Measurements from ENCODE around the gene ARHGAP22.

The ARHGAP22 gene

DNA sequence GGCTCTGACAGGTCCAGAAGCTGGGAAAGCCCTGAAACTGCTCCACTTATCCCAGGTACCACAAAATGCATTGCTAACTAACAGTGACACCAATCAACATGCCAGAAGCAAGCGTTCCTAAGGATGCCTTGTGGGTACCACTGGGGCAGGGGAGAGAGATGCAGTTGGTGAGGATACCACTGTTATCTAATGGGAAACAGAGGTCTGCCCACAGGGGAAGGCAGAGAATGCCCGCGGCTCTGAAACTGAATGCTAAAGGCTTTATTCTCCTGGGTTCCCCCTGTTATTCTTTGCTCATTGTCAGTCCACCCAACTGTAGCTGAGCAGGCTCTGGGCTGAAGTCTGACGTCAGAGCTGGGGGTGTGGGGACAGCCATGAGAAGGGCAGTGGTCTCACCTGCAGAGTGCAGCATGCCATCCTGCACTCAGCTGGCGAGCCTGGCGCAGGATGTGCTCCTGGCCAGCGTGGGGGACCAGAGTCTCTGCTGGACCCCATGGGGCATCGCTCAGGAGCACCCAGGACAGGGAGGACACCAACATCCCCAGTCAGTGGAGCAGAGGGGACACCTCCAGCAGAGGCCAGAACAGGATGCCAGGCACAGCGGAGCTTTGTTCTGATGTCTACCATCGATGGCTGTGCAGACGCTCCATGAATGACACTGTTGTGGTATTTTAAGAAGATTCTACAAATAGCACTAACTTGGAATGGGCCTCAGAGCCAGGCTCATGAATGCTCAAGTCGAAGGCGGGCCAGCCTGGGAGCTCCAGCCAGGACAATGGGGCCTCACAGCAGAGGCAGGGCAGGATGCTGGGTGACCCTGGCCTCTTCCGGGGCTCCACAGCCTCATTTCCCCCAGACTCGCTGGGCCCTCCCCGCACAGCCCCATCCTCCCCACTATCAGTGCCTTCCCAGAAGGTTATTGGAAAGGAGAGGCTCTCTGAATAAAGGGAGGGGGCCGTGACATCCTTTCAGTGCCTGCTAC, 95.8 kb downstream of the ARHGAP22 start:
- no peak for DNase-seq

GRCh38 chr10:48507933-48508790, 96.7 kb downstream of the ARHGAP22 start:
- no peak for DNase-seq

- no peak for DNase-seq
These were observed 97.4 kb downstream of the ARHGAP22 start for GRCh38 chr10:48507494-48507893.

DNA sequence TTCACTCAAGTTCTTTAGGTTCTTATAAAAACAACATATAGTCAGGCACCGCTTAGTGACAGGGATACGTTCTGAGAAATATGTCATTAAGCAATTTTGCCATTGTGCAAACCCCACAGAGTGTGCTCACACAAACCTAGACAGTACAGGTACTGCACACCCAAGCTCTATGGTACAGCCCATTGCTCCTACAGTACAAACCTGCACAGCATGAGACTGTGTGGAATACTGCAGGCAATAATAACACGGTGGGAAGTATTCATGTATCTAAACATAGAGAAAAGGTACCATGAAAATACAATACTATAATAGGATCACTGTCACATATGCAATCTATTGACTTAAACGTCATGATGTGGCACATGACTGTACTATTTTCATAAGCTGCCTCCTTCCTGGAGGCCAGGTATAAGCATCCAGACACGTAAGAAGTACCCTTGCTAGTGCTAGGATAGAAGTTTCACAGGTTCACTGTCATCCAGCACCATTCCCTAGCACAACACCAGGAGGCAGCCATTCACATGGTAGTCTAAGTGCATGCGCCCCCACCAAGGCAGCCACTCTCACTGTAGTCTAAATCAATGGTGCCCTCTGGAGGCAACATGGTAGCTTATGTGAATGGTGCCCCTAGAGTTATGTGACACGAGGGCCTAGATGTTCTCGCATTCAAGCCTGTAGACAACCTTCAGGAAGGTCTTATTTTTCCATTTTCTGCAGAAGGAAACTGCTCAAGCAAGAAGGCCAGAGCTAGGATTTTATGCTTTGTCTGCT, 98.5 kb downstream of the ARHGAP22 start:
- DNase-seq: no peak

DNA sequence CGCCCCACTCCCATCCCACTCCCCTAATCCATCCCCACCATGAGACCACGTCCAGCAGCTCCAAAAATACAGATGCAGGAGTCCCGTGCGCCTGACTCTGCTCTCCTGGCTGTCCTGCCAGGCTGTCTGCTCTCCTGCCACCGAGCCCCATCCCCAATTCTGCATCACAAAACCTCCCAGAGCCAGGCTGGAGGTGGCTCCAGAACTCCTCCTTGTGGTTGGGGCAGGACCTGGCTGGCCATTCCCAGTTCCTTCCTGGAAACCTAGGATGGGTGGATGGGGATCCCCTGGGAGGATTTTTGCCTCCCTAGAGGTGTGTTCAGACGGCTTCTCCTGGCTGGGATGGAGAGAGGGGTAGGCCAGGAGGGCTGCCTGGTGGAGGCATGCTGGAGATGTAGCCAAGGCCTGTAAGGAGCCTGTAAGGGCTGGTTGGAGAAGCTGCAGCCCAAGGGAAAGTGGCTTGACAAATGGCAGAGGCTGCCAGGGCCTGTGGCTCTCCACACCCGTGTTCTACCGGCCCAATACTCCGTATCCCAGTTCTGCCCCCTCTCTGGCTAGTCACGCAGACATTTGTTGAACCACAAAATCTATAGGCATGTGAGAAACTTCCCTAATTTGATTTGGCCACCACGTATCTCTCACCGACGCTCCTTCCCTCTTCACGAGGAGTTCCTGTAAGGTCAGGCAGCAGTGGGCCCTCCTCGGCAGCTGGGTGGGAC, 99.3 kb downstream of the ARHGAP22 start:
- no peak for DNase-seq

DNA sequence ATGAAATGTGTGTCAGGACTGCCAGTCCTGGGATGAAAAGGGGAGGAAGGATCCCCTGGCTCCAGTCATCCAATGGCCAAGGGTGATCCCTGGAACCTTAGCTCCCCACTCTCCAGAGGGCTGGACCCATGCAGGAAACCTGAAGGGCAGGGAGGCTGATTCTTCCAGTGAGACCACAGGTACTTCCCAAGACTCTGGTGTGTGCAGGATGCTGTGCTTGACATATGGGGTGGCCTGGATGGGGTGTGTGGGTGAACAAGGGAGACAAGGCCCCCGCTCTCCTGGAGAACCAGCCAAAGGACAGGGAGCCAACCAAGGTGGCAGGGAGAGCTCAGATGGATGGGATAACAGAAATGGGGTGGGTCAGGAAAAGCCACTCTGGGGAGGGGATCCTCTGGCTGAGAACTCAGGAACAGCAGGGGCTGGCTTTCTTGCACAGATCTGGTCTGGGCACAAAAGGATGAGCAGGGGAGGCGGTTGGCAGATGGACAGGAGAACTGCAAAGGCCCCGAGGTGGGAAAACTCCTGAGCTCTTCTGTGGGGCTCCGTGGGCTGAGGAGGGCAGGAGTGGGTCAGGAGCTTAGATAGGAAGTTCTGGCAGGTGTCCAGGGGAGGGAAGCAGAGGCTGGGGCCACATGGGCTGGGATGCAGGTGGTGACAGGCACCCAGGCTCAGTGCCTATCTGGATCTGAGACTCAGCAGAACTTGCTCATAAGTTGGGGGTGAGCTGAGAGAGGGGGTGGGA, 100.6 kb downstream of the ARHGAP22 start:
- DNase-seq: no peak

GRCh38 chr10:48503293-48503911, 101.5 kb downstream of the ARHGAP22 start:
- DNase-seq: no peak

- DNase-seq: no peak
These were observed 102.1 kb downstream of the ARHGAP22 start for GRCh38 chr10:48502791-48503190.

DNA sequence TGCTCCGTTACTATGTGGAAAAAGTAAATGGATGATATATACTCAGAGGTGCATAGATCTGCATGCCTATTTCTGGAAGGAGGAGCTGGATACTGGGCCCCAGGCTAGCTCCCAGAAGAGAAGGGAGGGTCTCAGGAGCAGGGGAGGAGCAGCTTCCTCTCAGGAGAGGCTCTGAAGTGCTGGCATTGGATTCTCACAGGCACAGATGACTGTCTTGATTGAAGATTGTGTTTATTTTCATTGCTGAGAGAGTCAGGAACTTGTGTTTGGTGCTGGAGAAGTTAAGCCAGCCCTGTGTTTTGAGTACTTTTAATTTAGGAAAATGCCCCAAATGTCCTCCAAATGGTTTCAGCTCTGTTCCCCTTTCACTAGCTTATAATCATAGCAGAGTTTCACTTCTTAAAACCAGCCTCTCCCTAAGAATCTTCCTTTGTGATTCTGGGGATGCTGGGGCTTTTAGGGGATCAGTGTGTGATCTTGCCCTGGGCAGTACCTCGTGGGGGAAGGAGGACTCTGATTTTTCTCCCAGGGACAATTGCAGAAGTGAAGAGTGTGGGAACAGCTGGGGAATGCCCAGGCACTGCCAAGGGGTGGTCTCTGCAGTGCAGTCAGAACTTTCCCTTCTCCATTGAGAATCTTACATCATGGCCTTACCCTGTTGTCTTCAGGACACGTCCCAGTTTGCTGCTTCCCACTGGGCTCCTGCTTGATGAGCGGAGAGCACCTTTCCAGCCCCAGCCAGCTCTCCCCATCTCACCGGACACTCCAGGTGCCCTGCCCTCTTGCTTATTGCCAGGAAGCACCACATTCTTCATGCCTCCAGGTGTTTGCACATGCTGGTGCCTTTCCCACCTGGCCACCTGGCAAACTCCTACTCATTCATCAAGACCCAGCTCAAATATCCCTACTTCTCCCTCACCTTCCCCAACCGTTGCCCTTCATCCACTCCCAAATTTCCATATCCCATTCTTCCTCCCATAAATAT, 102.8 kb downstream of the ARHGAP22 start:
- no peak for DNase-seq

DNA sequence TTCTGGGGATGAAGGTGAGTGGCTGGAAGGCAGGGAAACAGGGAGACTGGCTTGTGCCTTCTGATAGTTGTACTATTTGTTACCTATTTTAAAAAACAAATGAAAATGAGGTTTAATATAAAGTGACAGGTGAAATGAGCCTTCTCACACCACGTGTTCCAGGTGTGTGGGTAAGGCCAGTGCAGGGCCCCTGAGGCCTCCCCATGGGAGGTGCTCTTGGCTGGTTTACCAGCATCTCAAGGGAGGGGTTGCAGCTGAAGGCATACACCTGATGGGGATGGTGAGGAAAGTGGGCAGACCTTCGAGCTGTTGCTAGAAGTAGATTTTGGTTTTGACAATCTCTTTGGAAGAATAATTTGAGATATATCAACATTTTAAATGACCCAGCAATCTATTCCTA, 103.6 kb downstream of the ARHGAP22 start:
- DNase-seq: no peak

DNA sequence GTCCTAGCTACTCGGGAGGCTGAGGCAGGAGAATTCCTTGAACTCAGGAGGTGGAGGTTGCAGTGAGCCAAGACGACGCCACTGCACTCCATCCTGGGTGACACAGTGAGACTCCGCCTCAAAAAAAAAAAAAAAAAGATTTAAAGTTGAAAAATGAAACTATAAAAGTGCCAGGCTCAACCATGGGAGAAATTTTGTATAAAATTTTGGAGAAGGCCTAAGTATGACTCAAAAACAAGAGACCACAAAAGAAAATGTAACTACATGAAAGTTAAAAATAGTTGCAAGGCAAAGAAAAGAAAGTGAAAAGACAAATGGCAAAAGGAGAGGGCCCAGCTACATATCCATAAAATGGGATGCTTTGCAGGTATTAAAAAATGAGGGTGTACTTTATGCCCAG, 104.1 kb downstream of the ARHGAP22 start:
- no peak for DNase-seq

DNA sequence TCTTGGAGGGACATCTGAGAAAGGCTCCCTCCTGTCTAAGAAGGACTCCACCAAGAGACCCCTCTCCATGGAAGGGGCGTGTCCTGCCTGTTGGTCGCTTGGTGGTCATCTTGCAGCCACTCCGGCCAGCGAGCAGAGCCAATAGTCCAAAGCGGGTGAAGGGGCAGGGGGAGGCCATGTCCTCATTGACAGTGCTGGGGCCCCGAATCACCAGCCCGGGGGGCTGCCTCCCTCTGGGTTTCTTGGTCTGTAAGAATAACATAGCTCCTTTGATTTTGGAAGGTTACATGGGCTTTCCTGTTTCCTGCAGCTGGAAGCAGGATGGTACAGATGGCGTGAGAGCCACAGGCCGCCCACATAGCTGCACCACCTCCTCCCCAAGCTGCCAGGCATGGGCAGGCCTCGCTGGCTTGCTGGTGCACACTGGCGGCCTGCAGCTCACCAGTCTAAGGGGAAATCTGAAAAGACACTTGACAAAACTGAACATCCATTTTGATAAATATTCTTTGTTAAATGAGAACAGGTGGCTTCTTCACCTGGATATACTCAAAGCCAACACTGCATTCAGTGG, 105.8 kb downstream of the ARHGAP22 start:
- DNase-seq: no peak

GRCh38 chr10:48497780-48498770, 106.8 kb downstream of the ARHGAP22 start:
- no peak for DNase-seq

DNA sequence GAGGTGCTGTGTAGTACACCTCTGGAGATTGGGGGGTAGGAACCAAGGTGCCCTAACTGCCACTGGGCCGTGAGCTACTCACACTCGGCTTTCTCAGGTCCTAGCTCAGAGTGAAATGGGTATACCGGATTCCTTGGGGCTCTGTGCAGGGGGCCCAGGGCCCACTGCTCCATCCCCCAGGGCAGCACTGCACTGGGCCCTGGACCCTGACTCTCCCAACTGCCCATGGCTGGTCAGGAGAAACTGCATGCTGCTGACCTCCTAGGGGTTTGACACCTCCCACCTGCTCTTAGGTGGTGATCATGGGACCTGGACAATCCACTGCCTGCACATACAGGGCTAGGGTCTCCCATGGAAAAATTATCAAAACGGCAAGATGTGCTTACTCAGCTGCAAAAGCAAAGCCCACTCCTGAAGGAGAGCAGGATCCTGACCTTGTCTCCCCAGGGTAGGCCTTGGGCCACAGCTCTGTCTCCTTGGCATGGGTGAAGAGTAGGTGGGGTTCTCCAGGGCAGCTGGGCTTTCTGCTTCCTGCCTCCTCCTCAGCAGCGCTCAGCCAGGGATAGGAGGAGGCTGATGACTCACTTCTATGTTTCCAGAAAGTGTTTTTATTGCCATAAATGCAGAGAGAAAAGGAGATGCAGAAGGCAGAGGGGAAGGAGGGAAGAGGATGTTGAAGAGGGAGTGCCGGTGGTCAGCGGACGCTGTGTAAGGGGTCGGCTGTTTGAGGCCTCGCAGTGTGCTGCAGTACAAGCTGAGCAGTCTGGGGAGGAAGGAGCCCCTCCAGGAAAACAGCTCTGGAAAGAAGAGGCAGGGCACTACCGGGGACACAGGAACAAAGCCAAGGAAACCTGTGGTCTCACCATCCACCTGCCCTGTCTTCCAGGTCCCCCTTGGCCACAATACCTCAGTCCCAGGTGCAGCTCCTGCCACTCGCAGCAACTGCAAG, 107.8 kb downstream of the ARHGAP22 start:
- DNase-seq: no peak

DNA sequence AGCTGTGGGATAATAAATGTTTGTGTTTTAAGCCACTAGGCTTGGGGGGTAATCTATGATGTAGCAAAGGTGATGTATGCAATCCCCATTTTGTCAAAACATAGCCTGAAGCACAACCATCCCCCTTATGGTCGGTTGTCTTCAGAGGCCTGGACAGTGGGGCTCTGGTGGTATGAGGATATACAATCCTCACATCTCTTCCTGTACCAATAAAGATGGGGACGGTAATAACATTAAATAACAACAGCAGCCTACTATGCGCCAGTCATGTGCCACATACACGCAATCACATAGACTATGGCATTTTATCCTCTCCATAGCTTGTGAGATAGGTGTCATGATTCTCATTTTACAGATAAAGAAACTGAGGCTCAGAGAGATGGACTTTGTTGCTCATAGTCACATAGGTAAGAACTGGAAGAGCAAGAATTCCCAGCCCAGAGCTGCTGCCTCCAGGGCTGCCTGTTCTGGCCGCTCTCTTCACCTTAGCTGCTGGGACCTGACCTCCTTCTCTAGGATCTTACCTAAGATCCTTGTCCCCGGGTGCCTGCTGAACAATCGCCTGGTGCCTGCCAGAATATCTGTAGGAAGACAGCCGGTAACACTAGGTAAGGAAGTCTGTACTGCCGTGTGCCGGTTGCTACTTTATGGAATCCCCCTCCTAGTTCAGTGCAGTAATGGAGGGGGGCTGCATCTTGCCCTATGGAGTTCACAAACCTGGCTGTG, 108.6 kb downstream of the ARHGAP22 start:
- no peak for DNase-seq

Measured in activated CD4-positive, alpha-beta T cell treated with anti-CD3 and anti-CD28 coated beads for 4 hours (primary cell).